ENCODE results near the gene TBL2. TPM values are rescaled to one million over a fixed set of nuclear protein-coding genes. Genes with fewer than 3 reads are reported as not detected.

The TBL2 gene
- total and polyA plus RNA-seq, 2 of the 4 experiments (the other 2 are of a cell fraction), result 72.6 to 94.1 TPM

DNA sequence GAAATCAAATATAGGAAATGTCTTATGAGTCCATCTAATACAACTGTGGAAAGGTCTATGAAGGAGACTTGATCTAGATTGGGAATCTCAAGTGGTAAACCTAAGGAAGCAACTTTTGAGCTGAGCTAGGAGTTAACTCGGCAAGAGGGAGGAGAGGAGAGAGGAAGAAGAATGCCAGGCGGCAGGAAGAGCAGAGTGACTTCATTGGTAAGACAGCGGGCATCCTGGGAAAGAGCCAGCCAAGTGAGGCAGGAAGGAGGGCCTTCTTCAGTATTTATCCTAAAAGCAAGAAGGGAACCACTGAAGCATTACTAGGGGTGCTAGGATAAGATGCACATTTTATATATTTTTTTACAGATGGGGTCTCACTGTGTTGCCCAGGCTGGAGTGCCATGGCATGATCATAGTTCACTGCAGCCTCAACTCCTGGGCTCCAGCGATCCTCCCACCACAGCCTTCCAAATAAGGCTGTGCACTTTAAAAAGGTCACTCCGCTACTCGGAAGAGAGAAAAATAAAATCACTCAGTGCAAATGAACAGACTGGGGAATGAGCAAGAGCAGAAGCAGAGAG, 22.9 kb downstream of the TBL2 start:
- Histone ChIP-seq H2BK120ac (ENCODE audit: low read depth, low read length) (no peak overlapping the region), H3K4me2 (ENCODE audit: low read depth, low read length) (no peak overlapping the region), H3K18ac (ENCODE audit: low read depth, low read length) (no peak overlapping the region), H4K91ac (ENCODE audit: insufficient read depth, low read depth, low read length) (no peak overlapping the region), H2BK20ac (ENCODE audit: low read depth, low read length) (no peak overlapping the region), H4K8ac (ENCODE audit: low read depth in 2 of 2, low read length in 2 of 2) (no peak overlapping the region), H2AFZ (replicated peaks; ENCODE audit: low read length, poor library complexity) (no peak overlapping the region), H2BK5ac (ENCODE audit: low read depth, low read length, poor library complexity, severe bottlenecking) (no peak overlapping the region), H3K56ac (ENCODE audit: extremely low read depth, insufficient read depth, low read length) (no peak overlapping the region), H3K9me3 (ENCODE audit: control insufficient read depth, insufficient read depth, low read length) (no peaks in the 10 kb centered on the region), H3K9ac (ENCODE audit: low read depth, low read length) (no peak overlapping the region), H2BK15ac (ENCODE audit: low read depth, low read length) (no peak overlapping the region), H3K79me1 (ENCODE audit: low read depth in 1 of 2, low read length in 2 of 2) (peaks cover 15 to 52% of the 10 kb centered on the region in 2 experiments), H3K27ac (ENCODE audit: insufficient read depth, low read length) (no peak overlapping the region), H3K23ac (ENCODE audit: low read depth, low read length) (no peak overlapping the region), H4K20me1 (ENCODE audit: insufficient read depth, low read length) (peaks cover 35% of the 10 kb centered on the region), H3K4ac (ENCODE audit: low read depth, low read length) (no peak overlapping the region), H2AK5ac (ENCODE audit: low read depth, low read length) (no peak overlapping the region), H3K27me3 (ENCODE audit: control insufficient read depth, insufficient read depth, low read length) (no peaks in the 10 kb centered on the region), H3K9me1 (ENCODE audit: insufficient read depth, low read length) (peaks cover 13% of the 10 kb centered on the region), H2AK9ac (replicated peaks; ENCODE audit: low read depth, low read length, poor library complexity) (peak overlapping the region; percentile 31), H3K36me3 (ENCODE audit: control insufficient read depth, insufficient read depth, low read length) (peaks cover 12% of the 10 kb centered on the region), H3K4me1 (ENCODE audit: control insufficient read depth, insufficient read depth, low read length) (peaks cover 12% of the 10 kb centered on the region), H3K14ac (replicated peaks; ENCODE audit: low read depth, low read length) (no peak overlapping the region), H4K5ac (ENCODE audit: low read depth, low read length) (no peak overlapping the region), H3K4me3 (ENCODE audit: insufficient read depth, low read depth, low read length) (no peak overlapping the region)
- 80% methylated on average over 1 of the region's 6 CpGs; no CpG with 5 or more reads in 1 of the 2 experiments for WGBS, 2 experiments (ENCODE audit: extremely low coverage in 2 of 2, insufficient read length in 1 of 2)
- TF ChIP-seq ELK1 (IDR thresholded peaks at IDR 0.05; ENCODE audit: borderline replicate concordance, low read depth, low read length) (no peak), NFE2L2 (IDR thresholded peaks at IDR 0.05; ENCODE audit: low read depth, low read length) (no peak), CTCF (conservative IDR thresholded peaks at IDR 0.05; ENCODE audit: low read depth, low read length) (no peak), CHD1 (IDR thresholded peaks at IDR 0.05; ENCODE audit: low read depth, low read length) (no peak), USF2 (IDR thresholded peaks at IDR 0.05; ENCODE audit: low read depth, low read length) (no peak), FOS (IDR thresholded peaks at IDR 0.05; ENCODE audit: low read depth, low read length) (no peak)
- POLR2A ChIA-PET (ENCODE audit: unreplicated experiment), result no interaction called here
- no peak for ATAC-seq (ENCODE audit: low read depth)
- no TSS peak for BruUV-seq (replicated peaks)
- dilution Hi-C loops (cut with HindIII; ENCODE audit: low sequenced_read_pairs, unreplicated experiment) (no loop called here), in situ Hi-C loops (cut with MboI; ENCODE audit: low sequenced_read_pairs) (no loop called here), intact Hi-C loops (cut with micrococcal nuclease) (no loop called here)
- DNase-seq, result no peak
- CTCF ChIA-PET, result no interaction called here

Data from IMR-90 (cell line).